GM13976 (cell line): Measurements from ENCODE around the gene DNAH8.
"Not testable (repeated sequence)": the region's sequence is repeated elsewhere in the genome, so short reads cannot be mapped to it uniquely, and the experiment has no call there.

ENCODE experiments used
- DNase-seq: peaks from one replicate; pipeline ENCODE4 v3.0.0; 2012; ENCODE audit warnings: low spot score
- CTCF ChIP-seq: IDR thresholded peaks from 2 replicates; pipeline ENCODE4 v1.5.1; 2012; ENCODE audit warnings: borderline replicate concordance, mild to moderate bottlenecking; ENCODE audit not compliant: insufficient read depth; ENCODE audit errors: extremely low read depth, missing control alignments, control extremely low read depth
- in situ Hi-C: fragments of 300-500 bp; cut with MboI; formaldehyde crosslinking; loops from one replicate; pipeline ENCODE4 v1.12.0; 2022; ENCODE audit warnings: low sequenced_read_pairs, mixed read lengths, inconsistent platforms; ENCODE audit not compliant: unreplicated experiment

Gene DNAH8

DNA sequence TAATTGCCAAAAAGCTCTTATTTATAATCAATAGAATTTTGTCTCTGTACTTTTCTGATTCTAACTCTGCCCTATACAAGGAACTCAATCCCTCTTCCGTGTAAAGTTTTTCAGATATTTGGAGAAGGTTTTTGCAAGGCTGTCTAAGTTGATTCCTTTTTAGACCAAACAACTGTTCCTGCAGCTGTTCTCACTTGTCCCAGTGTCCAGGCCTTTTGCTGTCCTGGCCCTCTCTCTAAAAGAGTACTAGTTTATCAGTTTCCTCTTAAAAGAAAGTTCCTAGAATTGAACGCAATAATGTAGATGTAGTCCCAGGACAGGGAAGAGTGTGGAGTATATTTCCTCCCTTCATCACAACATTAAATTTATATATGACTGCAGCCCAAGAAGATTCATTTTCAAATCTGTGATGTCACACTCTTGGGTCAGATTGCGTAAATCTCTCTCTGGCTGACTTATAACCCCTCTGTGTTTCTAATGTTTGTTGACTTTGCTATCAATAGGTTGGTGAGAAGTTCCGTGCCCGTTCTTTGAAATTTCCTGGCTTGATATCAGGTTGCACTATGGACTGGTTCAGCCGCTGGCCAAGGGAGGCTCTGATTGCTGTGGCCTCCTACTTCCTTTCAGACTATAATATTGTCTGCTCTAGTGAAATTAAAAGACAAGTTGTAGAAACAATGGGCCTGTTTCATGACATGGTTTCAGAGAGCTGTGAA lies 194.1 kb downstream of the DNAH8 start:
- in situ Hi-C loops: no loop called here
- no peak for DNase-seq
- TF ChIP-seq CTCF: no peak

DNA sequence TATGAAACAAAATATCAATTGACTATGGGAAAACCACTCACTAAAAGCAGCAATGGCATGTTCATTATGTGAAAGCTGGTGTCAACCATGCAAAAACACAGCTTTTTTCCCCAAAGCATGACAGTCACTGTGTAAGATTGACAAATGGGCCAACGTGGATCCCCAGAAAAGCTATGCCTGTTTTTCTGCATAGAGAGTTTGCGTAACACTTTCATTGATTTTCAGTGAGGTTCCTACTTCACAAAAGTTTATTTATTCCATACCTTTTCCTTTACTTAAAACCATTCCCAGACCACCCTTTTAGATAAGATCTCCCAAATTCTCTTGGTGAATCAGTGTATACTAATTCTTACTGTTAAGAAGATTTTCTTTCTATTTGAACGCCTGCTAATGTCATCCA lies 195.1 kb downstream of the DNAH8 start:
- DNase-seq: no peak
- TF ChIP-seq CTCF: no peak
- in situ Hi-C loops: no loop called here

DNA sequence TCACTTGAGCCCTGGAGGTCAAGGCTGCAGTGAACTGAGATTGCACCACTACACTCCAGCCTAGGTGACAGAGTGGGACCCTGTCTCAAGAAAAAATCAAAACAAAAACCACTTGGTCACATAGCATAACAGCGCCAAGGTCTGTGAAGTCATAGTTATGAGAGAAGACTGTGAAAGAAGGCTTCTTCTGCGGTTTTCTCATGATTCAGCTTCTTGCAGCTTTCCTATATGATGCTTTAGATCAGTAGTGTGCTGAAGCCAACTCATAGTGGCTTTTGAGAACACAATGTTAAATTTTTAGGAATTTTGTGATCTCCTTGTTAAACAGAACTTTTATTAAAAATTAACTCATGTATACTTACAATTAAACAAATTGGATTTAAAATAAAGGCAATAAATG lies 197.3 kb downstream of the DNAH8 start:
- no peak for TF ChIP-seq CTCF
- in situ Hi-C loops: no loop called here
- no peak for DNase-seq

- in situ Hi-C loops: no loop called here
- no peak for TF ChIP-seq CTCF
- no peak for DNase-seq
Measured at GRCh38 chr6:38915205-38915925, 200.3 kb downstream of the DNAH8 start.

DNA sequence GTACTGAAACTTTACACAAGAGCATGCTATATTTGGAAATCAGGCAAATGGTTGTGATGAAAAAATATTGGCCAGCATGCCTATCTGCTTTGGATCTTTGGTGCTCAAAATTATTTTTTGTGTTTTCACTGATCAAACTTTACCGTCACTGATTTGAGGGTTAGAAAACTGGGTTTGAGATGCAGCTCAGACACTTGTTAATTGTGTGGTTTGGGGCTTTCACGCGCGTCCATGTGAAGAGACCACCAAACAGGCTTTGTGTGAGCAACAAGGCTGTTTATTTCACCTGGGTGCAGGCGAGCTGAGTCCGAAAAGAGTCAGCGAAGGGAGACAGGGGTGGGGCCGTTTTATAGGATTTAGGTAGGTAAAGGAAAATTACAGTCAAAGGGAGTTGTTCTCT lies 206.4 kb downstream of the DNAH8 start:
- in situ Hi-C loops, DNase-seq: not testable (repeated sequence)

- in situ Hi-C loops: no loop called here
- no peak for TF ChIP-seq CTCF
- no peak for DNase-seq
Measured at GRCh38 chr6:38924791-38925509, 209.8 kb downstream of the DNAH8 start.

DNA sequence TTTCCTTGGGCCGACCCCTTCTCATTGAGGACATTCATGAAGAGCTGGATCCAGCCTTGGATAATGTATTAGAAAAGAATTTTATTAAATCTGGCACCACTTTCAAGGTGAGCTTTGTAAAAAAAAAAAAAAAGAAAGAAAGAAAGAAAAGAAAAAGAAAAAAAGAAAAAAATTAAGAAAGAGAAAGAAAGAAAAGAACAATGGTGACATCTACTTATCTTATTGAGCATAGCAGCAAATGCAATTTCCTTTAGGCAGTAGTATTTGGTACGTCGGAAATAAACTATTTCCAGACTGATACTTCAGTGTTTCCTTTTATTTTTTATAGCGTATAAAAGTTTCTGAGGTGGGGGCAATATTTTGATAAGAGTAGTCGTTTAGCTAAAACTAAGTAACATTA lies 214.4 kb downstream of the DNAH8 start:
- DNase-seq: no peak
- no peak for TF ChIP-seq CTCF
- in situ Hi-C loops: no loop called here
